Measurements from ENCODE around the gene CCDC106.

Gene CCDC106

GRCh38 chr19:55668603-55669348 lies 20.8 kb downstream of the CCDC106 start:
- DNase-seq (ENCODE audit: low spot score): no peak

GRCh38 chr19:55669418-55670279 lies 21.6 kb downstream of the CCDC106 start:
- DNase-seq (ENCODE audit: low spot score): no peak

- DNase-seq (ENCODE audit: low spot score): no peak
Measured at GRCh38 chr19:55670280-55671053, 22.5 kb downstream of the CCDC106 start.

- no peak for DNase-seq (ENCODE audit: low spot score)
Measured at GRCh38 chr19:55671054-55671378, 23.0 kb downstream of the CCDC106 start.

- no peak for DNase-seq (ENCODE audit: low spot score)
Measured at GRCh38 chr19:55672418-55672817, 24.4 kb downstream of the CCDC106 start.

GRCh38 chr19:55673465-55673864 lies 25.5 kb downstream of the CCDC106 start:
- no peak for DNase-seq (ENCODE audit: low spot score)

- no peak for DNase-seq (ENCODE audit: low spot score)
Measured at GRCh38 chr19:55673889-55674288, 25.9 kb downstream of the CCDC106 start.

- no peak for DNase-seq (ENCODE audit: low spot score)
Measured at GRCh38 chr19:55674459-55674840, 26.4 kb downstream of the CCDC106 start.

GRCh38 chr19:55674841-55675660 lies 27.0 kb downstream of the CCDC106 start, which contains the start of gene EPN1:
Gene EPN1 (plus strand): TSS chr19:55675226. CDS start chr19:55678628, 3,402 bp downstream.
- DNase-seq (ENCODE audit: low spot score): peak; percentile 96

GRCh38 chr19:55675661-55676354 lies 27.8 kb downstream of the CCDC106 start:
- no peak for DNase-seq (ENCODE audit: low spot score)

- no peak for DNase-seq (ENCODE audit: low spot score)
Measured at GRCh38 chr19:55676383-55676782, 28.4 kb downstream of the CCDC106 start.

- DNase-seq (ENCODE audit: low spot score): no peak
Measured at GRCh38 chr19:55676889-55677505, 29.0 kb downstream of the CCDC106 start.

- DNase-seq (ENCODE audit: low spot score): no peak
Measured at GRCh38 chr19:55677572-55678028, 29.6 kb downstream of the CCDC106 start.

GRCh38 chr19:55678121-55678671 lies 30.2 kb downstream of the CCDC106 start:
- no peak for DNase-seq (ENCODE audit: low spot score)

- DNase-seq (ENCODE audit: low spot score): no peak
Measured at GRCh38 chr19:55679343-55680257, 31.6 kb downstream of the CCDC106 start.

GRCh38 chr19:55680339-55681130 lies 32.5 kb downstream of the CCDC106 start:
- no peak for DNase-seq (ENCODE audit: low spot score)

- no peak for DNase-seq (ENCODE audit: low spot score)
Measured at GRCh38 chr19:55681131-55682092, 33.4 kb downstream of the CCDC106 start.
